ENCODE results near the gene DNAJC2. TPM values are rescaled to one million over a fixed set of nuclear protein-coding genes. Genes with fewer than 3 reads are reported as not detected.

The DNAJC2 gene
- total and polyA plus RNA-seq, 2 donors from 2014 or later: 14.4 to 20.9 TPM

GRCh38 chr7:103297837-103298179 is 46.8 kb downstream of the DNAJC2 start:
- FAIRE-seq: no peak
- no peaks in the 10 kb centered on the region for H3K9me3 ChIP-seq (ENCODE audit: control insufficient read depth in 2 of 3, insufficient read depth in 1 of 3, low read length in 3 of 3)
- peak overlapping the region; percentile 79 to 90 (median 85) for H3K4me3 ChIP-seq (ENCODE audit: low read length in 3 of 3)
- H3K9ac ChIP-seq (ENCODE audit: low read length in 3 of 3): peak overlapping the region; percentile 71 to 92 (median 79)
- TF ChIP-seq CTCF (IDR thresholded peaks at IDR 0.05; ENCODE audit: borderline replicate concordance, extremely low read depth, insufficient read depth): no peak
- peaks cover 3 to 9% (median 7%) of the 10 kb centered on the region in 3 donors for H3K36me3 ChIP-seq (ENCODE audit: control insufficient read depth in 2 of 3, insufficient read depth in 3 of 3, low read length in 3 of 3)
- H3K27me3 ChIP-seq (ENCODE audit: control insufficient read depth, insufficient read depth, low read length): no peaks in the 10 kb centered on the region
- H3K4me1 ChIP-seq (ENCODE audit: control insufficient read depth in 2 of 3, insufficient read depth in 2 of 3, low read depth in 1 of 3, low read length in 3 of 3): peaks cover 0 to 5% (median 2%) of the 10 kb centered on the region in 3 donors
- intact Hi-C loops (cut with DNase I): no loop called here
- DNase-seq: no peak
- peak overlapping the region in 1 of 2 donors; percentile 44 for H3K27ac ChIP-seq (ENCODE audit: low read depth in 2 of 2, low read length in 2 of 2)

- no peaks in the 10 kb centered on the region for H3K27me3 ChIP-seq (ENCODE audit: control insufficient read depth, insufficient read depth, low read length)
- H3K27ac ChIP-seq (ENCODE audit: low read depth in 2 of 2, low read length in 2 of 2): peak within 1 kb of the TSS; percentile 44 to 45
- intact Hi-C loops (cut with DNase I): no loop called here
- no peaks in the 10 kb centered on the region for H3K9me3 ChIP-seq (ENCODE audit: control insufficient read depth in 2 of 3, insufficient read depth in 1 of 3, low read length in 3 of 3)
- peak within 1 kb of the TSS; percentile 79 to 90 (median 85) for H3K4me3 ChIP-seq (ENCODE audit: low read length in 3 of 3)
- DNase-seq (peak; percentile 95 to 97 (median 96)), FAIRE-seq (no peak)
- TF ChIP-seq CTCF (IDR thresholded peaks at IDR 0.05; ENCODE audit: borderline replicate concordance, extremely low read depth, insufficient read depth): peak; percentile 94
- H3K4me1 ChIP-seq (ENCODE audit: control insufficient read depth in 2 of 3, insufficient read depth in 2 of 3, low read depth in 1 of 3, low read length in 3 of 3): peaks cover 0 to 5% (median 2%) of the 10 kb centered on the region in 3 donors
- H3K9ac ChIP-seq (ENCODE audit: low read length in 3 of 3): peak within 1 kb of the TSS; percentile 71 to 92 (median 79)
- peaks cover 3 to 7% (median 3%) of the 10 kb centered on the region in 3 donors for H3K36me3 ChIP-seq (ENCODE audit: control insufficient read depth in 2 of 3, insufficient read depth in 3 of 3, low read length in 3 of 3)
Observed at GRCh38 chr7:103296901-103297836, 47.4 kb downstream of the DNAJC2 start, which contains the start of gene PMPCB. TSS of gene PMPCB (plus strand) at chr7:103297435. CDS start at chr7:103297460, 25 bp downstream.

- FAIRE-seq: no peak
- no peak for DNase-seq
- no peaks in the 10 kb centered on the region for H3K27me3 ChIP-seq (ENCODE audit: control insufficient read depth, insufficient read depth, low read length)
- H3K4me3 ChIP-seq (ENCODE audit: low read length in 3 of 3): no peak overlapping the region
- peaks cover 0 to 5% (median 2%) of the 10 kb centered on the region in 3 donors for H3K4me1 ChIP-seq (ENCODE audit: control insufficient read depth in 2 of 3, insufficient read depth in 2 of 3, low read depth in 1 of 3, low read length in 3 of 3)
- H3K9ac ChIP-seq (ENCODE audit: low read length in 3 of 3): no peak overlapping the region
- no peaks in the 10 kb centered on the region for H3K36me3 ChIP-seq (ENCODE audit: control insufficient read depth in 2 of 3, insufficient read depth in 3 of 3, low read length in 3 of 3)
- H3K27ac ChIP-seq (ENCODE audit: low read depth in 2 of 2, low read length in 2 of 2): no peak overlapping the region
- no peaks in the 10 kb centered on the region for H3K9me3 ChIP-seq (ENCODE audit: control insufficient read depth in 2 of 3, insufficient read depth in 1 of 3, low read length in 3 of 3)
- intact Hi-C loops (cut with DNase I): no loop called here
- TF ChIP-seq CTCF (IDR thresholded peaks at IDR 0.05; ENCODE audit: borderline replicate concordance, extremely low read depth, insufficient read depth): no peak
Observed at GRCh38 chr7:103293526-103293925, 51.0 kb downstream of the DNAJC2 start.
